ENCODE data around the gene PRR23E. TPM values are rescaled to one million over a fixed set of nuclear protein-coding genes. Genes with fewer than 3 reads are reported as not detected.

Gene PRR23E
- total RNA-seq, 2 donors from 2014 or later: not detected

GRCh38 chr3:127221037-127221436 is 28.1 kb downstream of the PRR23E start:
- Histone ChIP-seq H3K9me3 (ENCODE audit: control insufficient read depth, low read length) (no peaks in the 10 kb centered on the region), H3K4me3 (ENCODE audit: low read length) (no peak overlapping the region), H3K9ac (ENCODE audit: extremely low read depth, low read length, poor library complexity, severe bottlenecking) (no peak overlapping the region), H3K27ac (ENCODE audit: low read depth, low read length) (no peak overlapping the region), H3K4me1 (ENCODE audit: control insufficient read depth, insufficient read depth, low read length) (no peaks in the 10 kb centered on the region), H3K36me3 (ENCODE audit: control insufficient read depth, insufficient read depth, low read length) (no peaks in the 10 kb centered on the region), H3K27me3 (ENCODE audit: control insufficient read depth, insufficient read depth, low read length, poor library complexity, severe bottlenecking) (no peaks in the 10 kb centered on the region)
- WGBS, 2 experiments (ENCODE audit: insufficient coverage in 1 of 2, insufficient read length in 1 of 2): 89 to 91% methylated on average over 3 to 4 of the region's 4 CpGs
- Mint-ChIP-seq H3K4me3 (no peak overlapping the region), H3K9me3 (peaks cover 16% of the 10 kb centered on the region), H3K27ac (no peak overlapping the region), H3K4me1 (peaks cover 1% of the 10 kb centered on the region), H3K27me3 (ENCODE audit: insufficient read depth) (peaks cover 3% of the 10 kb centered on the region), H3K36me3 (ENCODE audit: low read depth) (no peaks in the 10 kb centered on the region)
- no peak for TF ChIP-seq CTCF (conservative IDR thresholded peaks at IDR 0.05)
- DNase-seq: no peak

GRCh38 chr3:127221446-127222035 is 28.6 kb downstream of the PRR23E start:
- TF ChIP-seq CTCF (conservative IDR thresholded peaks at IDR 0.05): no peak
- Histone ChIP-seq H3K9me3 (ENCODE audit: control insufficient read depth, low read length) (no peaks in the 10 kb centered on the region), H3K9ac (ENCODE audit: extremely low read depth, low read length, poor library complexity, severe bottlenecking) (no peak overlapping the region), H3K4me1 (ENCODE audit: control insufficient read depth, insufficient read depth, low read length) (no peaks in the 10 kb centered on the region), H3K4me3 (ENCODE audit: low read length) (no peak overlapping the region), H3K36me3 (ENCODE audit: control insufficient read depth, insufficient read depth, low read length) (no peaks in the 10 kb centered on the region), H3K27me3 (ENCODE audit: control insufficient read depth, insufficient read depth, low read length, poor library complexity, severe bottlenecking) (no peaks in the 10 kb centered on the region), H3K27ac (ENCODE audit: low read depth, low read length) (no peak overlapping the region)
- Mint-ChIP-seq H3K27me3 (ENCODE audit: insufficient read depth) (peaks cover 3% of the 10 kb centered on the region), H3K27ac (no peak overlapping the region), H3K4me1 (peaks cover 1% of the 10 kb centered on the region), H3K9me3 (peaks cover 21% of the 10 kb centered on the region), H3K4me3 (no peak overlapping the region), H3K36me3 (ENCODE audit: low read depth) (no peaks in the 10 kb centered on the region)
- DNase-seq: no peak
- WGBS, 2 experiments (ENCODE audit: insufficient coverage in 1 of 2, insufficient read length in 1 of 2): 92 to 94% methylated on average over 5 to 10 of the region's 10 CpGs

GRCh38 chr3:127222163-127222562 is 29.2 kb downstream of the PRR23E start:
- H3K4me3 ChIP-seq (ENCODE audit: low read length): no peak overlapping the region
- H3K9ac ChIP-seq (ENCODE audit: extremely low read depth, low read length, poor library complexity, severe bottlenecking): no peak overlapping the region
- DNase-seq: no peak
- no peaks in the 10 kb centered on the region for H3K36me3 ChIP-seq (ENCODE audit: control insufficient read depth, insufficient read depth, low read length)
- no peaks in the 10 kb centered on the region for H3K4me1 ChIP-seq (ENCODE audit: control insufficient read depth, insufficient read depth, low read length)
- H3K9me3 Mint-ChIP-seq: peaks cover 22% of the 10 kb centered on the region
- H3K9me3 ChIP-seq (ENCODE audit: control insufficient read depth, low read length): no peaks in the 10 kb centered on the region
- H3K36me3 Mint-ChIP-seq (ENCODE audit: low read depth): no peaks in the 10 kb centered on the region
- 92 to 100% methylated on average over 2 to 4 of the region's 4 CpGs for WGBS, 2 experiments (ENCODE audit: insufficient coverage in 1 of 2, insufficient read length in 1 of 2)
- H3K4me1 Mint-ChIP-seq: peaks cover 1% of the 10 kb centered on the region
- H3K27me3 Mint-ChIP-seq (ENCODE audit: insufficient read depth): peaks cover 3% of the 10 kb centered on the region
- H3K4me3 Mint-ChIP-seq: no peak overlapping the region
- no peak overlapping the region for H3K27ac ChIP-seq (ENCODE audit: low read depth, low read length)
- no peak overlapping the region for H3K27ac Mint-ChIP-seq
- no peaks in the 10 kb centered on the region for H3K27me3 ChIP-seq (ENCODE audit: control insufficient read depth, insufficient read depth, low read length, poor library complexity, severe bottlenecking)
- TF ChIP-seq CTCF (conservative IDR thresholded peaks at IDR 0.05): no peak

Data from endodermal cell (in vitro differentiated cells).